WTC11 (cell line): ENCODE results near the gene RXFP3. TPM values are rescaled to one million over a fixed set of nuclear protein-coding genes. Genes with fewer than 3 reads are reported as not detected.
"Not testable (repeated sequence)": the region's sequence is repeated elsewhere in the genome, so short reads cannot be mapped to it uniquely, and the experiment has no call there.

ENCODE experiments used
- ATAC-seq: fragments of 200-7000 bp; cut with Tn5 transposase; 2 replicates; pipeline ENCODE4 v1.10.0; 2021; ENCODE audit warnings: mild to moderate bottlenecking, moderate library complexity
- CTCF ChIA-PET: fragments of 300-600 bp; sonication (Branson Sonifier 250); formaldehyde crosslinking; loops from one replicate; lab custom pipeline; 2021; ENCODE audit warnings: antibody characterized with exemption; lab: Charles Lee
- POLR2A ChIA-PET: fragments of 350-600 bp; sonication (Branson Sonifier 250); formaldehyde crosslinking; loops from one replicate; lab custom pipeline; 2021; ENCODE audit warnings: antibody characterized with exemption; lab: Charles Lee
- DNase-seq: peaks from one replicate; pipeline ENCODE4 v3.0.0; 2021; ENCODE audit warnings: low spot score
- H3K27ac Mint-ChIP-seq: 2 replicates; pipeline ENCODE4 v1.8.0; 2021; ENCODE audit warnings: mixed read lengths
- H3K27me3 Mint-ChIP-seq: 2 replicates; pipeline ENCODE4 v1.8.0; 2021; ENCODE audit warnings: low read depth, mild to moderate bottlenecking, moderate library complexity, mixed read lengths
- H3K36me3 Mint-ChIP-seq: 2 replicates; pipeline ENCODE4 v1.8.0; 2021; ENCODE audit warnings: mixed read lengths
- H3K4me1 Mint-ChIP-seq: 2 replicates; pipeline ENCODE4 v1.8.0; 2022; ENCODE audit warnings: mixed read lengths
- H3K4me3 Mint-ChIP-seq: 2 replicates; pipeline ENCODE4 v1.8.0; 2021; ENCODE audit warnings: mild to moderate bottlenecking, moderate library complexity, mixed read lengths
- H3K9me3 Mint-ChIP-seq: 2 replicates; pipeline ENCODE4 v1.8.0; 2021; ENCODE audit warnings: mixed read lengths
- CBFB ChIP-seq: sonication (generic); formaldehyde crosslinking; IDR thresholded peaks from 2 replicates; pipeline ENCODE4 v1.8.1; 2022; ENCODE audit warnings: mild to moderate bottlenecking, low read depth, missing genetic modification reagents
- CREB1 ChIP-seq: sonication (generic); formaldehyde crosslinking; IDR thresholded peaks from 2 replicates; pipeline ENCODE4 v1.8.0; 2023; ENCODE audit warnings: mild to moderate bottlenecking, missing genetic modification reagents
- CREM ChIP-seq: sonication (generic); formaldehyde crosslinking; IDR thresholded peaks from 2 replicates; pipeline ENCODE4 v1.8.1; 2022; ENCODE audit warnings: mild to moderate bottlenecking, missing genetic modification reagents, moderate library complexity
- FOXK1 ChIP-seq: sonication (generic); formaldehyde crosslinking; IDR thresholded peaks from 2 replicates; pipeline ENCODE4 v1.8.0; 2022; ENCODE audit warnings: mild to moderate bottlenecking, moderate library complexity, missing genetic modification reagents
- GRHL2 ChIP-seq: fragments of 250-450 bp; sonication (Bioruptor Pico); IDR thresholded peaks from 2 replicates; pipeline ENCODE4 v1.8.0; 2022; ENCODE audit warnings: mild to moderate bottlenecking, moderate library complexity; ENCODE audit not compliant: insufficient replicate concordance, severe bottlenecking
- MXD4 ChIP-seq: fragments of 250-450 bp; sonication (Bioruptor Pico); IDR thresholded peaks from 2 replicates; pipeline ENCODE4 v1.8.0; 2021; ENCODE audit warnings: mild to moderate bottlenecking, moderate library complexity, borderline replicate concordance
- NFYB ChIP-seq: sonication (generic); formaldehyde crosslinking; conservative IDR thresholded peaks from 2 replicates; pipeline ENCODE4 v1.8.0; 2022; ENCODE audit warnings: low read depth, missing genetic modification reagents
- NR3C1 ChIP-seq: sonication (generic); formaldehyde crosslinking; conservative IDR thresholded peaks from 2 replicates; pipeline ENCODE4 v1.8.1; 2023; ENCODE audit warnings: low read depth, mild to moderate bottlenecking, missing genetic modification reagents
- OVOL2 ChIP-seq: fragments of 250-450 bp; sonication (Bioruptor Pico); IDR thresholded peaks from 2 replicates; pipeline ENCODE4 v1.9.0; 2021; ENCODE audit warnings: mild to moderate bottlenecking, borderline replicate concordance
- SMAD4 ChIP-seq: sonication (generic); formaldehyde crosslinking; IDR thresholded peaks from 2 replicates; pipeline ENCODE4 v1.8.0; 2022; ENCODE audit warnings: mild to moderate bottlenecking, missing genetic modification reagents
- SP1 ChIP-seq: sonication (generic); formaldehyde crosslinking; conservative IDR thresholded peaks from 2 replicates; pipeline ENCODE4 v1.8.1; 2022; ENCODE audit warnings: missing genetic modification reagents
- TEAD1 ChIP-seq: sonication (generic); formaldehyde crosslinking; IDR thresholded peaks from 2 replicates; pipeline ENCODE4 v1.8.0; 2022; ENCODE audit warnings: mild to moderate bottlenecking, missing genetic modification reagents
- ZNF121 ChIP-seq: sonication (generic); formaldehyde crosslinking; IDR thresholded peaks from 2 replicates; pipeline ENCODE4 v1.8.0; 2023; ENCODE audit warnings: missing genetic modification reagents
- ZNF317 ChIP-seq: sonication (generic); formaldehyde crosslinking; IDR thresholded peaks from 2 replicates; pipeline ENCODE4 v1.8.1; 2023; ENCODE audit warnings: low read depth, mild to moderate bottlenecking, moderate library complexity, missing genetic modification reagents, borderline replicate concordance
- ZNF416 ChIP-seq: fragments of 250-450 bp; sonication (Bioruptor Pico); IDR thresholded peaks from 2 replicates; pipeline ENCODE4 v1.9.0; 2021; ENCODE audit warnings: mild to moderate bottlenecking, inconsistent platforms
- total RNA-seq: library from RNA; stranded (reverse); gene quantifications from 3 replicates; pipeline ENCODE4 v1.2.3, GENCODE V29; 2021
- TF ChIP-seq, protein P1 (sequence below): fragments of 250-450 bp; sonication (Bioruptor Pico); IDR thresholded peaks from 2 replicates; pipeline ENCODE4 v1.9.0; 2021; ENCODE audit warnings: mild to moderate bottlenecking, borderline replicate concordance
- TF ChIP-seq, protein P2 (sequence below): sonication (generic); formaldehyde crosslinking; IDR thresholded peaks from 2 replicates; pipeline ENCODE4 v1.8.0; 2022; ENCODE audit warnings: mild to moderate bottlenecking, missing genetic modification reagents
- TF ChIP-seq, protein P3 (sequence below): sonication (generic); formaldehyde crosslinking; IDR thresholded peaks from 2 replicates; pipeline ENCODE4 v1.8.1; 2022; ENCODE audit warnings: mild to moderate bottlenecking, moderate library complexity, missing genetic modification reagents
- TF ChIP-seq, protein P4 (sequence below): sonication (generic); formaldehyde crosslinking; IDR thresholded peaks from 2 replicates; pipeline ENCODE4 v1.8.0; 2022; ENCODE audit warnings: mild to moderate bottlenecking, missing genetic modification reagents
- TF ChIP-seq, protein P5 (sequence below): fragments of 250-450 bp; sonication (Bioruptor Pico); IDR thresholded peaks from 2 replicates; pipeline ENCODE4 v1.9.0; 2021; ENCODE audit warnings: moderate library complexity, mild to moderate bottlenecking, inconsistent platforms, borderline replicate concordance
- TF ChIP-seq, protein P6 (sequence below): sonication (generic); formaldehyde crosslinking; IDR thresholded peaks from 2 replicates; pipeline ENCODE4 v1.8.1; 2023; ENCODE audit warnings: mild to moderate bottlenecking, moderate library complexity, missing genetic modification reagents

RXFP3 gene
- total RNA-seq, 1 experiment from 2014 or later: 0.22 TPM

DNA sequence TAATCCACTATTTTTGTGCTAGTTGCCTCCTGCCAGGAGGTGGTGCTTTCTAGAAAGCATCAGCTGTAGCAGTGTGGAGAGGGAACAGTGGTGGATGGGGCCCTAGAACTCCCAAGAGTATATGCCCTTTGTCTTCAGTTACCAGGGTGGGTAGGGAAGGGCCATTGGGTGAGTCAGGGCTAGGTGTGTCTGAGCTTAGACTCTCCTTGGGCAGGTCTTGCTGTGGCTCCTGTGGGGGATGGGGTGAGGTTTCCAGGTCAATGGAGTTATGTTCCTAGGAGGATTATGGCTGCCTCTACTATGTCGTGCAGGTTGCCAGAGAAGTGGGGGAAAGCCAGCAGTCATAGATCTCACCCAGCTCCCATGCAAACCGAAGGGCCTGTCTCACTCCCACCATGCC is 33.1 kb upstream of the RXFP3 start:
- TF ChIP-seq, protein P1, sequence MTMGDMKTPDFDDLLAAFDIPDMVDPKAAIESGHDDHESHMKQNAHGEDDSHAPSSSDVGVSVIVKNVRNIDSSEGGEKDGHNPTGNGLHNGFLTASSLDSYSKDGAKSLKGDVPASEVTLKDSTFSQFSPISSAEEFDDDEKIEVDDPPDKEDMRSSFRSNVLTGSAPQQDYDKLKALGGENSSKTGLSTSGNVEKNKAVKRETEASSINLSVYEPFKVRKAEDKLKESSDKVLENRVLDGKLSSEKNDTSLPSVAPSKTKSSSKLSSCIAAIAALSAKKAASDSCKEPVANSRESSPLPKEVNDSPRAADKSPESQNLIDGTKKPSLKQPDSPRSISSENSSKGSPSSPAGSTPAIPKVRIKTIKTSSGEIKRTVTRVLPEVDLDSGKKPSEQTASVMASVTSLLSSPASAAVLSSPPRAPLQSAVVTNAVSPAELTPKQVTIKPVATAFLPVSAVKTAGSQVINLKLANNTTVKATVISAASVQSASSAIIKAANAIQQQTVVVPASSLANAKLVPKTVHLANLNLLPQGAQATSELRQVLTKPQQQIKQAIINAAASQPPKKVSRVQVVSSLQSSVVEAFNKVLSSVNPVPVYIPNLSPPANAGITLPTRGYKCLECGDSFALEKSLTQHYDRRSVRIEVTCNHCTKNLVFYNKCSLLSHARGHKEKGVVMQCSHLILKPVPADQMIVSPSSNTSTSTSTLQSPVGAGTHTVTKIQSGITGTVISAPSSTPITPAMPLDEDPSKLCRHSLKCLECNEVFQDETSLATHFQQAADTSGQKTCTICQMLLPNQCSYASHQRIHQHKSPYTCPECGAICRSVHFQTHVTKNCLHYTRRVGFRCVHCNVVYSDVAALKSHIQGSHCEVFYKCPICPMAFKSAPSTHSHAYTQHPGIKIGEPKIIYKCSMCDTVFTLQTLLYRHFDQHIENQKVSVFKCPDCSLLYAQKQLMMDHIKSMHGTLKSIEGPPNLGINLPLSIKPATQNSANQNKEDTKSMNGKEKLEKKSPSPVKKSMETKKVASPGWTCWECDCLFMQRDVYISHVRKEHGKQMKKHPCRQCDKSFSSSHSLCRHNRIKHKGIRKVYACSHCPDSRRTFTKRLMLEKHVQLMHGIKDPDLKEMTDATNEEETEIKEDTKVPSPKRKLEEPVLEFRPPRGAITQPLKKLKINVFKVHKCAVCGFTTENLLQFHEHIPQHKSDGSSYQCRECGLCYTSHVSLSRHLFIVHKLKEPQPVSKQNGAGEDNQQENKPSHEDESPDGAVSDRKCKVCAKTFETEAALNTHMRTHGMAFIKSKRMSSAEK: no peak
- no peak for TF ChIP-seq NR3C1 (CRISPR knock-in tag)
- no peak for TF ChIP-seq ZNF317 (CRISPR knock-in tag)
- no peak for TF ChIP-seq CREM
- no peak for TF ChIP-seq TEAD1 (CRISPR knock-in tag)
- TF ChIP-seq CBFB (CRISPR knock-in tag): no peak
- no peak for TF ChIP-seq GRHL2
- TF ChIP-seq SP1 (CRISPR knock-in tag): no peak
- TF ChIP-seq, protein P2, sequence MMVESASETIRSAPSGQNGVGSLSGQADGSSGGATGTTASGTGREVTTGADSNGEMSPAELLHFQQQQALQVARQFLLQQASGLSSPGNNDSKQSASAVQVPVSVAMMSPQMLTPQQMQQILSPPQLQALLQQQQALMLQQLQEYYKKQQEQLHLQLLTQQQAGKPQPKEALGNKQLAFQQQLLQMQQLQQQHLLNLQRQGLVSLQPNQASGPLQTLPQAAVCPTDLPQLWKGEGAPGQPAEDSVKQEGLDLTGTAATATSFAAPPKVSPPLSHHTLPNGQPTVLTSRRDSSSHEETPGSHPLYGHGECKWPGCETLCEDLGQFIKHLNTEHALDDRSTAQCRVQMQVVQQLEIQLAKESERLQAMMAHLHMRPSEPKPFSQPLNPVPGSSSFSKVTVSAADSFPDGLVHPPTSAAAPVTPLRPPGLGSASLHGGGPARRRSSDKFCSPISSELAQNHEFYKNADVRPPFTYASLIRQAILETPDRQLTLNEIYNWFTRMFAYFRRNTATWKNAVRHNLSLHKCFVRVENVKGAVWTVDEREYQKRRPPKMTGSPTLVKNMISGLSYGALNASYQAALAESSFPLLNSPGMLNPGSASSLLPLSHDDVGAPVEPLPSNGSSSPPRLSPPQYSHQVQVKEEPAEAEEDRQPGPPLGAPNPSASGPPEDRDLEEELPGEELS (CRISPR knock-in tag): no peak
- no peak for TF ChIP-seq NFYB (CRISPR knock-in tag)
- TF ChIP-seq, protein P3, sequence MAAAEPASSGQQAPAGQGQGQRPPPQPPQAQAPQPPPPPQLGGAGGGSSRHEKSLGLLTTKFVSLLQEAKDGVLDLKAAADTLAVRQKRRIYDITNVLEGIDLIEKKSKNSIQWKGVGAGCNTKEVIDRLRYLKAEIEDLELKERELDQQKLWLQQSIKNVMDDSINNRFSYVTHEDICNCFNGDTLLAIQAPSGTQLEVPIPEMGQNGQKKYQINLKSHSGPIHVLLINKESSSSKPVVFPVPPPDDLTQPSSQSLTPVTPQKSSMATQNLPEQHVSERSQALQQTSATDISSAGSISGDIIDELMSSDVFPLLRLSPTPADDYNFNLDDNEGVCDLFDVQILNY (CRISPR knock-in tag): no peak
- no peak for TF ChIP-seq ZNF416
- no peak for TF ChIP-seq CREB1
- no peak for TF ChIP-seq MXD4 (CRISPR knock-in tag)
- TF ChIP-seq FOXK1 (CRISPR knock-in tag): no peak
- no peak overlapping the region for H3K27ac Mint-ChIP-seq
- no peaks in the 10 kb centered on the region for H3K4me1 Mint-ChIP-seq
- no peak overlapping the region for H3K4me3 Mint-ChIP-seq
- peaks cover 35% of the 10 kb centered on the region for H3K36me3 Mint-ChIP-seq
- POLR2A ChIA-PET: no interaction called here
- CTCF ChIA-PET: interaction anchor here (1.3 kb wide), 1 partner anchor 11 kb away, joined by 4 read pairs; no protein-coding TSS in a partner anchor
- no peak for DNase-seq
- peaks cover 50% of the 10 kb centered on the region for H3K9me3 Mint-ChIP-seq
- no peaks in the 10 kb centered on the region; the same call in 1 of the 2 replicates for H3K27me3 Mint-ChIP-seq
- no peak for ATAC-seq

DNA sequence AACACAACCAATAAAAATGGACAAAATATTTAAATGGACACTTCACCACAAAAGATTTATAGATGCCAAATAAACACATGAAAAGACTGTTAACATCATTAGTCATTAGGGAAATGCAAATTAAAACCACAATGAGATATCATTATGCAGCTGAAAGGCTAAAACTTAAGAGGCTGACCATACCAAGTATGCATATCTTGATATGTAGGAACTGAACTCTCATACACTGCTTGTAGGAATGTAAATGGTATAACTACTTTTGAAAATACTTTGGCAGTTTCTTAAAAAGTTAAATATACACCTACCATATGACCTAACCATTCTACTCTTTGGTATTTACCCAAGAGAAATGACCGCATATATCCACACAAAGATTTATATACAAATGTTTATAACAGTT is 30.8 kb upstream of the RXFP3 start:
- Mint-ChIP-seq H3K36me3 (peaks cover 38% of the 10 kb centered on the region), H3K27me3 (no peaks in the 10 kb centered on the region), H3K4me3 (no peak overlapping the region), H3K27ac (no peak overlapping the region), H3K9me3 (peaks cover 59% of the 10 kb centered on the region), H3K4me1 (no peaks in the 10 kb centered on the region)
- ATAC-seq (no peak), DNase-seq (no peak)
- CTCF ChIA-PET: no interaction called here
- TF ChIP-seq, protein P4, sequence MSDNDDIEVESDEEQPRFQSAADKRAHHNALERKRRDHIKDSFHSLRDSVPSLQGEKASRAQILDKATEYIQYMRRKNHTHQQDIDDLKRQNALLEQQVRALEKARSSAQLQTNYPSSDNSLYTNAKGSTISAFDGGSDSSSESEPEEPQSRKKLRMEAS (CRISPR knock-in tag): no peak
- TF ChIP-seq, protein P5, sequence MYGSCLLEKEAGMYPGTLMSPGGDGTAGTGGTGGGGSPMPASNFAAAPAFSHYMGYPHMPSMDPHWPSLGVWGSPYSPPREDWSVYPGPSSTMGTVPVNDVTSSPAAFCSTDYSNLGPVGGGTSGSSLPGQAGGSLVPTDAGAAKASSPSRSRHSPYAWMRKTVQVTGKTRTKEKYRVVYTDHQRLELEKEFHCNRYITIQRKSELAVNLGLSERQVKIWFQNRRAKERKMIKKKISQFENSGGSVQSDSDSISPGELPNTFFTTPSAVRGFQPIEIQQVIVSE: no peak
- TF ChIP-seq ZNF121 (CRISPR knock-in tag): no peak
- no peak for TF ChIP-seq OVOL2
- no peak for TF ChIP-seq SMAD4 (CRISPR knock-in tag)
- TF ChIP-seq, protein P6, sequence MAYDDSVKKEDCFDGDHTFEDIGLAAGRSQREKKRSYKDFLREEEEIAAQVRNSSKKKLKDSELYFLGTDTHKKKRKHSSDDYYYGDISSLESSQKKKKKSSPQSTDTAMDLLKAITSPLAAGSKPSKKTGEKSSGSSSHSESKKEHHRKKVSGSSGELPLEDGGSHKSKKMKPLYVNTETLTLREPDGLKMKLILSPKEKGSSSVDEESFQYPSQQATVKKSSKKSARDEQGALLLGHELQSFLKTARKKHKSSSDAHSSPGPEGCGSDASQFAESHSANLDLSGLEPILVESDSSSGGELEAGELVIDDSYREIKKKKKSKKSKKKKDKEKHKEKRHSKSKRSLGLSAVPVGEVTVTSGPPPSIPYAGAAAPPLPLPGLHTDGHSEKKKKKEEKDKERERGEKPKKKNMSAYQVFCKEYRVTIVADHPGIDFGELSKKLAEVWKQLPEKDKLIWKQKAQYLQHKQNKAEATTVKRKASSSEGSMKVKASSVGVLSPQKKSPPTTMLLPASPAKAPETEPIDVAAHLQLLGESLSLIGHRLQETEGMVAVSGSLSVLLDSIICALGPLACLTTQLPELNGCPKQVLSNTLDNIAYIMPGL (CRISPR knock-in tag): no peak
- POLR2A ChIA-PET: no interaction called here

DNA sequence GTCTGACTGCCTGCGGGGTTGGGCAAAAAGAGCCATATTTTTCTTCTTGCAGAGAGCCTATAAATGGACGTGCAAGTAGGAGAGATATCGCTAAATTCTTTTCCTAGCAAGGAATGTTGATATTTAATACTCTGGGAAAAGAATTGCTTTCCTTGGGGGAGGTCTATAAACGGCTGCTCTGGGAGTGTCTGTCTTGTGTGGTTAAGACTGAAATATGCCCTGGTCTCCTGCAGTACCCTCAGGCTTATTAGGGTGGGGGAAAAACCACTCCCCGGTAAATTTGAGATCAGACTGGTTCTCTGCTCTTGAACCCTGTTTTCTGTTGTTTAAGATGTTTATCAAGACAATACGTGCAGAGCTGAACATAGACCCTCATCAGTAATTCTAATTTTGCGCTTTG is 29.9 kb upstream of the RXFP3 start:
- CTCF ChIA-PET, H3K4me1 Mint-ChIP-seq, ATAC-seq: not testable (repeated sequence)

DNA sequence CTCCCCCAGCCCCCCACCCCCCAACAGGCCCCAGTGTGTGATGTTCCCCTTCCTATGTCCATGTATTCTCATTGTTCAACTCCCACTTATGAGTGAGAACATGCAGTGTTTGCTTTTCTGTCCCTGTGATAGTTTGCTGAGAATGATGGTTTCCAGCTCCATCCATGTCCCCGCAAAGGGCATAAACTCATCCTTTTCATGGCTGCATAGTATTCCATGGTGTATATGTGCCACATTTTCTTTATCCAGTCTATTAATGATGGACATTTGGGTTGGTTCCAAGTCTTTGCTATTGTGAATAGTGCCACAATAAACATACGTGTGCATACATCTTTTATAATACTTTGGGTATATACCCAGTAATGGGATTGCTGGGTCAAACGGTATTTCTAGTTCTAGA is 21.3 kb upstream of the RXFP3 start:
- H3K9me3 Mint-ChIP-seq: peaks cover 56% of the 10 kb centered on the region
- DNase-seq, POLR2A ChIA-PET, H3K27me3 Mint-ChIP-seq, ATAC-seq, H3K4me1 Mint-ChIP-seq, H3K27ac Mint-ChIP-seq, H3K4me3 Mint-ChIP-seq, CTCF ChIA-PET: not testable (repeated sequence)
- H3K36me3 Mint-ChIP-seq: peaks cover 28% of the 10 kb centered on the region

More for the DNA sequence above, 29.9 kb upstream of the RXFP3 start:
- POLR2A ChIA-PET, H3K27ac Mint-ChIP-seq, H3K4me3 Mint-ChIP-seq, DNase-seq, H3K27me3 Mint-ChIP-seq: not testable (repeated sequence)
- H3K9me3 Mint-ChIP-seq: peaks cover 59% of the 10 kb centered on the region
- peaks cover 38% of the 10 kb centered on the region for H3K36me3 Mint-ChIP-seq
